Left hindlimb (tissue), 1 donor: ENCODE measurements around the gene ZSCAN26.

ENCODE experiments used
- DNase-seq: peaks from one replicate; pipeline ENCODE4 v3.0.0-alpha.2; 2018

Gene ZSCAN26

DNA sequence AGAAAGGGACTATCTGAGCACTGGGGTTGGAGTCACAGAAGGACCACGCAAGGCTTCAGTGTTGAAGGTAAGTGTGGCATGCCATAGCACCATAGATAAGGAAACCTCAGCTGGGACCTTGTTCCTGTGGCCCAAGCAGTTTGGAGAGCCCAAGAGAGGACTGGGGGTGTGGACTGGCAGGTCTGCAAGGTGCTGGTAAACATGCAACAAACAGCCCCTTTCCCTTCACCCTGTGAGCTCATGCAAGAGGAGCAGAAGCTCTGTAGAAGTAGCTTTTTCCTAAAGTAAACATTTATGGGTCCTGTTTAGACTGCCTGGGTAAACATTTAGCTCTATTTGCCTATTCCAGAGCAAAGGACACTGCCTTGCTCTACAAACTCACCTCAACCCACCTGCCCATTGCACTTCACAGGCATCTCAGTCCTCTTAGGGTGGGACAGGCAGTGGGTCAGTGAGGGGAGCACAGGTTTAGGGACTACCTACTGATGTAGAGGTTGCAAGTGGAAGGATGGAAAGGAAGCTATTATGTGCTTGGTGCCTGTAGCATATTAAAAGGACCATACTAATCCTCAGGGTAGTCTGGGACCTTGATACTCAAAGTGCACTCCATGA, 57.0 kb downstream of the ZSCAN26 start:
- DNase-seq: no peak

DNA sequence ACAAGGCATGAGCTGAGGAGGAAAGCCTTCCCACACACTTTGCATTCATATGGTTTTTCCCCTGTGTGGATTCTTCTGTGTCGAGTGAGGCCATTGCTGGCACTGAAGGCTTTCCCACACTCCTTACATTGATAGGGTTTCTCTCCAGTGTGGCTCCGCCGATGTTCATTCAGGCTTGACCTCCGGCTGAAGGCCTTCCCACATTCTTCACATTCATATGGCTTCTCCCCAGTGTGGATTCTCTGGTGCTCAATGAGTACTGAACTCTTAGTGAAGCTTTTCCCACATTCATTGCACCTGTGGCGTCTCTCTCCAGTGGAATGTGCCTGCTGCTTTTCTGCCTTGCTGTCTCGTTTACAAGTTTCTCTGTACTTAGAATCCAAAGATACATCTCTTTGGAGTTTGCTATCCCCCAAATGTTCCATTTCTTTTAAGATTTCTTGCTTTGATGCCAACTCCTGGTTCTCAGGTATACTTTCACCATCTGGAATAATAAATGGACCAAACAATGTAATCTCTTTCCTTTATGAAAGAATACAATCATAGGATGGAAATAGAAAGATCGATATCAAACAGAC, 59.5 kb downstream of the ZSCAN26 start:
- DNase-seq: no peak
